RWPE2 (cell line): ENCODE measurements around the gene AKAP13.
A peak's percentile ranks its signal among the peaks of the same experiment; 100 is the strongest.

ENCODE experiments used
- ATAC-seq: fragments of 200-7000 bp; cut with Tn5 transposase; 3 replicates; pipeline ENCODE4 v1.9.1; 2021; ENCODE audit warnings: low read depth
- DNase-seq: peaks from one replicate; pipeline ENCODE4 v3.0.0-alpha.2; 2020; ENCODE audit warnings: low spot score
- H3K27ac ChIP-seq: fragments of 450-650 bp; 2 replicates; pipeline ENCODE4 v1.5.1; 2017; ENCODE audit warnings: mild to moderate bottlenecking; ENCODE audit not compliant: poor library complexity, severe bottlenecking
- H3K27me3 ChIP-seq: fragments of 250-450 bp; sonication (Bioruptor Pico); 2 replicates; pipeline ENCODE4 v1.5.1; 2021; ENCODE audit warnings: mild to moderate bottlenecking, moderate library complexity; ENCODE audit not compliant: insufficient read depth, poor library complexity, severe bottlenecking
- H3K36me3 ChIP-seq: fragments of 250-450 bp; sonication (Bioruptor Pico); 2 replicates; pipeline ENCODE4 v1.5.1; 2020; ENCODE audit warnings: low read depth, mild to moderate bottlenecking, moderate library complexity
- H3K4me1 ChIP-seq: fragments of 250-450 bp; sonication (Bioruptor Pico); 2 replicates; pipeline ENCODE4 v1.5.1; 2021; ENCODE audit warnings: mild to moderate bottlenecking, moderate library complexity; ENCODE audit not compliant: insufficient read depth, poor library complexity, severe bottlenecking
- H3K4me3 ChIP-seq: fragments of 250-450 bp; sonication (Bioruptor Pico); 2 replicates; pipeline ENCODE4 v1.5.1; 2021; ENCODE audit warnings: mild to moderate bottlenecking, moderate library complexity; ENCODE audit not compliant: severe bottlenecking
- H3K9me3 ChIP-seq: fragments of 250-450 bp; sonication (Bioruptor Pico); 2 replicates; pipeline ENCODE4 v1.5.1; 2021; ENCODE audit warnings: mild to moderate bottlenecking, moderate library complexity; ENCODE audit not compliant: severe bottlenecking
- TF ChIP-seq, protein P1 (sequence below): fragments of 450-650 bp; IDR thresholded peaks from one replicate; pipeline ENCODE4 v1.5.1; 2017; ENCODE audit warnings: mild to moderate bottlenecking, moderate library complexity; ENCODE audit not compliant: poor library complexity, severe bottlenecking

Gene AKAP13

GRCh38 chr15:85494048-85494777, 113.8 kb downstream of the AKAP13 start:
- H3K27ac ChIP-seq, result peak overlapping the region; percentile 45
- H3K9me3 ChIP-seq, result no peaks in the 10 kb centered on the region
- peaks cover 17% of the 10 kb centered on the region for H3K4me1 ChIP-seq
- H3K36me3 ChIP-seq, result no peaks in the 10 kb centered on the region
- no peak overlapping the region for H3K4me3 ChIP-seq
- TF ChIP-seq, protein P1, sequence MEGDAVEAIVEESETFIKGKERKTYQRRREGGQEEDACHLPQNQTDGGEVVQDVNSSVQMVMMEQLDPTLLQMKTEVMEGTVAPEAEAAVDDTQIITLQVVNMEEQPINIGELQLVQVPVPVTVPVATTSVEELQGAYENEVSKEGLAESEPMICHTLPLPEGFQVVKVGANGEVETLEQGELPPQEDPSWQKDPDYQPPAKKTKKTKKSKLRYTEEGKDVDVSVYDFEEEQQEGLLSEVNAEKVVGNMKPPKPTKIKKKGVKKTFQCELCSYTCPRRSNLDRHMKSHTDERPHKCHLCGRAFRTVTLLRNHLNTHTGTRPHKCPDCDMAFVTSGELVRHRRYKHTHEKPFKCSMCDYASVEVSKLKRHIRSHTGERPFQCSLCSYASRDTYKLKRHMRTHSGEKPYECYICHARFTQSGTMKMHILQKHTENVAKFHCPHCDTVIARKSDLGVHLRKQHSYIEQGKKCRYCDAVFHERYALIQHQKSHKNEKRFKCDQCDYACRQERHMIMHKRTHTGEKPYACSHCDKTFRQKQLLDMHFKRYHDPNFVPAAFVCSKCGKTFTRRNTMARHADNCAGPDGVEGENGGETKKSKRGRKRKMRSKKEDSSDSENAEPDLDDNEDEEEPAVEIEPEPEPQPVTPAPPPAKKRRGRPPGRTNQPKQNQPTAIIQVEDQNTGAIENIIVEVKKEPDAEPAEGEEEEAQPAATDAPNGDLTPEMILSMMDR, result no peak
- H3K27me3 ChIP-seq, result no peaks in the 10 kb centered on the region
- ATAC-seq (peak; percentile 99), DNase-seq (no peak)

DNA sequence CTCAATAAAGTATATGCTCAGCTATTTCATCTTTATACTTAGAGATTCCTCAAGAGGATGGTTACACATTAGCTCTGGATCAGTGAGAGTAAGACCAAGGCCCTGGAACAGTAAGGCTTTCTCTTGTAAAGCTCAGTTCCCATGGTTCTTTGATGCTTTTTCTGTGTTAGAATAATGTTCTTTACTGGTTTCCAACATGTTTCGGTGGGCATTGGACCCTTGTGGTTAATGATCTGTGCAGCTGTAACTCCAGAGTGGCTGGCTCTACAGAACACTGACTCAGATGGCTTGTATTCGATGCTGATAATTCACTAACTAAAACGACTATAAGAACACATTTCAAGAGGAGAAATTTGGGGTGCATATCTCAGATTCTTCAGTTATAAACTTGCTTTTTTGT, 114.7 kb downstream of the AKAP13 start:
- Histone ChIP-seq H3K36me3 (no peaks in the 10 kb centered on the region), H3K4me3 (no peak overlapping the region), H3K27ac (peak overlapping the region; percentile 45), H3K27me3 (no peaks in the 10 kb centered on the region), H3K4me1 (peaks cover 17% of the 10 kb centered on the region), H3K9me3 (no peaks in the 10 kb centered on the region)
- DNase-seq (no peak), ATAC-seq (no peak)
- TF ChIP-seq, protein P1, result no peak

- ATAC-seq (no peak), DNase-seq (no peak)
- Histone ChIP-seq H3K27ac (no peak overlapping the region), H3K4me1 (peaks cover 17% of the 10 kb centered on the region), H3K9me3 (no peaks in the 10 kb centered on the region), H3K36me3 (no peaks in the 10 kb centered on the region), H3K27me3 (no peaks in the 10 kb centered on the region), H3K4me3 (no peak overlapping the region)
- TF ChIP-seq, protein P1, result no peak
Observed at GRCh38 chr15:85495544-85495943, 115.1 kb downstream of the AKAP13 start.

- ATAC-seq, result no peak
- Histone ChIP-seq H3K4me3 (no peak overlapping the region), H3K27me3 (no peaks in the 10 kb centered on the region), H3K9me3 (no peaks in the 10 kb centered on the region), H3K36me3 (no peaks in the 10 kb centered on the region), H3K4me1 (peaks cover 17% of the 10 kb centered on the region), H3K27ac (no peak overlapping the region)
- no peak for DNase-seq
- TF ChIP-seq, protein P1, result no peak
Observed at GRCh38 chr15:85496151-85496550, 115.7 kb downstream of the AKAP13 start.

- H3K27ac ChIP-seq, result no peak overlapping the region
- peaks cover 17% of the 10 kb centered on the region for H3K4me1 ChIP-seq
- DNase-seq (no peak), ATAC-seq (no peak)
- no peaks in the 10 kb centered on the region for H3K36me3 ChIP-seq
- H3K4me3 ChIP-seq, result no peak overlapping the region
- no peaks in the 10 kb centered on the region for H3K9me3 ChIP-seq
- TF ChIP-seq, protein P1, result no peak
- H3K27me3 ChIP-seq, result no peaks in the 10 kb centered on the region
Observed at GRCh38 chr15:85496551-85497171, 116.3 kb downstream of the AKAP13 start.
